IPS-20b (cell line): ENCODE results near the gene ZDHHC11B.
"Not testable (repeated sequence)": the region's sequence is repeated elsewhere in the genome, so short reads cannot be mapped to it uniquely, and the experiment has no call there.

ENCODE experiments used
- H3K27ac ChIP-seq: one replicate; pipeline ENCODE4 v1.5.1; 2013; ENCODE audit warnings: low read length
- H3K27me3 ChIP-seq: 2 replicates; pipeline ENCODE4 v1.6.1; 2013; ENCODE audit warnings: mild to moderate bottlenecking, low read length, inconsistent platforms; ENCODE audit not compliant: insufficient read depth
- H3K36me3 ChIP-seq: 2 replicates; pipeline ENCODE4 v1.6.1; 2013; ENCODE audit warnings: low read depth, mild to moderate bottlenecking, inconsistent platforms, low read length, moderate library complexity; ENCODE audit not compliant: insufficient read depth
- H3K4me1 ChIP-seq: 2 replicates; pipeline ENCODE4 v1.6.1; 2013; ENCODE audit warnings: mild to moderate bottlenecking, control low read depth, inconsistent platforms, low read length, moderate library complexity; ENCODE audit not compliant: insufficient read depth
- H3K4me3 ChIP-seq: 2 replicates; pipeline ENCODE4 v1.5.1; 2013; ENCODE audit warnings: mild to moderate bottlenecking, low read length, inconsistent platforms
- H3K9ac ChIP-seq: 2 replicates; pipeline ENCODE4 v1.6.1; 2013; ENCODE audit warnings: low read depth, mild to moderate bottlenecking, inconsistent platforms, low read length, moderate library complexity
- H3K9me3 ChIP-seq: 2 replicates; pipeline ENCODE4 v1.6.1; 2013; ENCODE audit warnings: mild to moderate bottlenecking, low read depth, low read length, inconsistent platforms; ENCODE audit not compliant: insufficient read depth

Gene ZDHHC11B, protein sequence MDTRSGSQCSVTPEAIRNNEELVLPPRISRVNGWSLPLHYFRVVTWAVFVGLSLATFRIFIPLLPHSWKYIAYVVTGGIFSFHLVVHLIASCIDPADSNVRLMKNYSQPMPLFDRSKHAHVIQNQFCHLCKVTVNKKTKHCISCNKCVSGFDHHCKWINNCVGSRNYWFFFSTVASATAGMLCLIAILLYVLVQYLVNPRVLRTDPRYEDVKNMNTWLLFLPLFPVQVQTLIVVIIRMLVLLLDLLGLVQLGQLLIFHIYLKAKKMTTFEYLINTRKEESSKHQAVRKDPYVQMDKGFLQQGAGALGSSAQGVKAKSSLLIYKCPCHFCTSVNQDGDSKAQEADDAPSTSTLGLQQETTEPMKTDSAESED

GRCh38 chr5:784428-785177 is at the start of gene ZDHHC11B:
TSS of gene ZDHHC11B (minus strand) at chr5:784729. CDS start at chr5:766919, 17,810 bp downstream.
- H3K27ac ChIP-seq, H3K9ac ChIP-seq, H3K4me1 ChIP-seq, H3K36me3 ChIP-seq: not testable (repeated sequence)
- Histone ChIP-seq H3K9me3 (peaks cover 10% of the 10 kb centered on the region; the same call in 1 of the 2 replicates), H3K27me3 (peaks cover 28% of the 10 kb centered on the region), H3K4me3 (peak within 1 kb of the TSS; percentile 57; the same call in 1 of the 2 replicates)

DNA sequence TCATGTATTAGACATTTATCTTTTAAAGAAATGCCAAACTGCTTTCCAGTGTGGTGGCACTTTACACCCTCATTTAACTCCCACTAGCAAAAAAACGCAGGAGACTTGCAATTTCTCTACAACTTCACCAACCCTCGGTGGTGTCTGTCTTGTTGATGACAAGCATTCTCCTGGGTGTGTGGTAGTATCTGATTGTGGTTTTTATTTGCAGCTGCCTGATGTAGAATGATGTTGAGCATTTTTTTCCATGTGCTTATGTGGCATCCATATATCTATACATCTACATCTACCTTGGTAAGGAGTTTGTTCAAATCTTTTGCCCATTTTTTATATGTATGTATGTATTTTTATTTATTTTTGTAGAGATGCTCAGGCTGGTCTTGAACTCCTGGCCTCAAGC is 49.5 kb upstream of the ZDHHC11B start:
- not testable (repeated sequence) for H3K9me3 ChIP-seq, H3K27me3 ChIP-seq, H3K9ac ChIP-seq, H3K36me3 ChIP-seq, H3K4me3 ChIP-seq, H3K27ac ChIP-seq, H3K4me1 ChIP-seq

GRCh38 chr5:828194-828593 is 43.7 kb upstream of the ZDHHC11B start:
- not testable (repeated sequence) for H3K4me1 ChIP-seq, H3K27me3 ChIP-seq, H3K4me3 ChIP-seq, H3K36me3 ChIP-seq, H3K27ac ChIP-seq, H3K9ac ChIP-seq, H3K9me3 ChIP-seq

- H3K4me1 ChIP-seq, H3K36me3 ChIP-seq, H3K4me3 ChIP-seq, H3K27ac ChIP-seq, H3K27me3 ChIP-seq, H3K9ac ChIP-seq, H3K9me3 ChIP-seq: not testable (repeated sequence)
These were observed 41.0 kb upstream of the ZDHHC11B start for GRCh38 chr5:825544-825943.

- peaks cover 4% of the 10 kb centered on the region; the same call in 1 of the 2 replicates for H3K36me3 ChIP-seq
- no peaks in the 10 kb centered on the region for H3K9me3 ChIP-seq
- H3K4me3 ChIP-seq: no peak overlapping the region
- no peaks in the 10 kb centered on the region for H3K27me3 ChIP-seq
- no peak overlapping the region for H3K27ac ChIP-seq
- H3K9ac ChIP-seq: no peak overlapping the region
- no peaks in the 10 kb centered on the region for H3K4me1 ChIP-seq
These were observed 37.0 kb upstream of the ZDHHC11B start for GRCh38 chr5:821504-821903.

DNA sequence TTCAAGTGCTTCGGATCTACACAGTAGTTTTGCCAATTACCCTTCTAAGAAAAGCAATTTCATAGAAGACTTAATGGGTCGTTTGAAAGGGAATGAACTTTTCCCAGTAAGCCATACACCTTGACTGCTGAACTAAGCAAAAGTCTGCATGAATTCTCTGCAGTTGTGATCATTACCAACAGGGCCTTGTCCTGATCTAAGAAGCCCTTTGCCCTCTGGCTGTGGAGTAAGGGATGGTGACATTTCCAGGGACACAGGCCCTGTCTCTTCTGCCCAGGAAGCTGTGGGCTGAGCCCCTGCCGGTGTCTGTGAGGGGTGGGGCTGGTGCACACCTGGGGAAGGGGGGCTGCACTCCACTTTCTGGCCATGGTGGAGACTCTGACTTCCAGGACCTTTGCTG is 35.7 kb upstream of the ZDHHC11B start:
- no peak overlapping the region for H3K27ac ChIP-seq
- H3K4me3 ChIP-seq: no peak overlapping the region

DNA sequence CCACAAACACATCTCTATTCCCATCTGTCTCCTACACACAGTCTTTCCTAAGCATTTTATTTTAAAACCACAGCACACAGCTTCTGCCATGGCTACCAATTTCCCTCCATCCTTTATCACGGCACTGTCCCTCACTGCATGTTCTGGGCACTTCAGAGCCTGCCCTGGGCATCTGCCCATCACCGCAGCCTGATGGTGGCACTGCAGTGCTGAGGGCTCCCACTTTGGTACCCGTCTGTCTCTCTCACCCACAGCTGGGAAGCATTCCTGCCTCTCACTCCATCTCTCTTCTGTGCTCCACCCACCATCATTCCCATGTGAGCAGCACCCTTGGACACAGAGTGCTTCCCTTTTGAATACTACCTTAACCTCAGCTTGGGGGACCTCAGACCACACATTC is 34.5 kb upstream of the ZDHHC11B start:
- no peaks in the 10 kb centered on the region for H3K4me1 ChIP-seq
- H3K4me3 ChIP-seq: no peak overlapping the region
- H3K27ac ChIP-seq: no peak overlapping the region
- no peaks in the 10 kb centered on the region for H3K27me3 ChIP-seq
- no peak overlapping the region for H3K9ac ChIP-seq
- peaks cover 8% of the 10 kb centered on the region; the same call in 1 of the 2 replicates for H3K36me3 ChIP-seq
- no peaks in the 10 kb centered on the region for H3K9me3 ChIP-seq

More for the DNA sequence above, 35.7 kb upstream of the ZDHHC11B start:
- Histone ChIP-seq H3K9ac (no peak overlapping the region), H3K9me3 (no peaks in the 10 kb centered on the region), H3K4me1 (no peaks in the 10 kb centered on the region), H3K27me3 (no peaks in the 10 kb centered on the region), H3K36me3 (peaks cover 8% of the 10 kb centered on the region; the same call in 1 of the 2 replicates)

DNA sequence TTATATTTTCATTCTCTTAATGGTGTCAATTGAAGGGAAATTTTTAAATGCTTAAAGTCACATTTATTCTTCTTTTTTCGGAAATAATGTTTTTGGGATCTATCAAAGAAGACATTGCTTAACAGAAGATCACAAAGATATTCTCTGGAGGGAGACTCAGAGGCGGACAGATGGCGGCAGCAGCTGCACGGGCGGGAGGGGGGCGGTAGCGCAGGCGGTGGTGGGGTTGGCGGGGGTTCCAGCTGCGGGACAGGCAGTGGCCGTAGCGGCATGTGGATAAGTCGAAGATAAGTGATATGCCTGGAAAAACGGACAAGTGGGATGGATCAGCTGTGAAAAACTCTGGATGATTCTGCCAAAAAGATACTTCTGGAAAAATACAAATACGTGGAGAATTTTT is 31.6 kb upstream of the ZDHHC11B start:
- Histone ChIP-seq H3K4me3 (no peak overlapping the region), H3K36me3 (peaks cover 4% of the 10 kb centered on the region; the same call in 1 of the 2 replicates), H3K9me3 (no peaks in the 10 kb centered on the region), H3K27me3 (no peaks in the 10 kb centered on the region), H3K9ac (no peak overlapping the region), H3K4me1 (no peaks in the 10 kb centered on the region), H3K27ac (no peak overlapping the region)

- Histone ChIP-seq H3K27ac (no peak overlapping the region), H3K4me1 (no peaks in the 10 kb centered on the region), H3K4me3 (no peak overlapping the region), H3K36me3 (peaks cover 4% of the 10 kb centered on the region; the same call in 1 of the 2 replicates), H3K9me3 (no peaks in the 10 kb centered on the region), H3K9ac (no peak overlapping the region), H3K27me3 (no peaks in the 10 kb centered on the region)
These were observed 30.9 kb upstream of the ZDHHC11B start for GRCh38 chr5:815449-815848.

- not testable (repeated sequence) for H3K9ac ChIP-seq, H3K4me3 ChIP-seq, H3K9me3 ChIP-seq, H3K36me3 ChIP-seq, H3K27ac ChIP-seq, H3K27me3 ChIP-seq, H3K4me1 ChIP-seq
These were observed 29.0 kb upstream of the ZDHHC11B start for GRCh38 chr5:813575-813974.

DNA sequence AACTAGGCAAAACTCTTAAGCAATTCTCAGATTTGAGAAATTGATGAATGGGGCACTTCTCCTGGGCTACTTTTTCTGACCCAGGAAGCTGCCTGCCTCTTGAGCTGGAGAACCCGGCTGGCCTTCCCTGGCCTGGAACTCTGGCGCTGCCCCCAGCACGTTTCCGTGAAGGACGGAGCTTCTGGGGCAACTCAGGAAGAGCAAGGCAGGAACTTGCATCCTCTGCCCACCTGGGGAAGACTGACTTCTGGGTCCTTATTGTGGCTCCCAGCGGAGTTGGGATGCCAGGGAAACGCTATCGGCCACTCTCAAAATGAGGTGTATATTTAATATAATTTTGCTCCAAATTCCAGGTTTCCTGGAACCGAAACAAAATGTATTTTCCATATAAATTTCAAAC is 26.9 kb upstream of the ZDHHC11B start:
- not testable (repeated sequence) for H3K36me3 ChIP-seq, H3K4me1 ChIP-seq, H3K27ac ChIP-seq, H3K4me3 ChIP-seq, H3K27me3 ChIP-seq, H3K9ac ChIP-seq, H3K9me3 ChIP-seq
